ENCODE measurements around the gene IGSF9B. TPM values are rescaled to one million over a fixed set of nuclear protein-coding genes. Genes with fewer than 3 reads are reported as not detected.

IGSF9B gene
- total and polyA plus RNA-seq, 2 experiments from 2014 or later, result 0.30 to 0.65 TPM

DNA sequence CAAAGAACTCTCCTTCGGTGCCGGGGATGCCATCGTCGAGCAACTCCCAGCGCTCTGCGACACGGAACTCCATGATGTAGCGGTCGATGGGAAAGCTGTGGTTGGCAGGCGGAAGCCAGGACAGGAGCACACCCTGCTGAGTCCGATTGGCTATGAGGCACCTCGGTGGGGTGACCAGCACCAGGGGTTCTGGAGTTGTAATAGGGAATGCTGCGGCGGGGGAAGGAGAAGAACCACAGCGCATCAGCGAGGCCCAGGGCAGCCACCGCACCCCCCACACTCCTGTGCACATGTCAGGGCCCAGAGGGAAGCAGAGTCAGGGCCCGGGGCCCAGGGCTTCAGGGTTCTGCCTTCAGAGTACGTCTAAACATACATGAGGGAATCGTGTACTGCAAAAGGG is 31.0 kb downstream of the IGSF9B start:
- no peak for DNase-seq (ENCODE audit: low spot score)
- H2AFZ ChIP-seq, result no peak overlapping the region
- no peaks in the 10 kb centered on the region for H4K20me1 ChIP-seq (ENCODE audit: insufficient read depth, poor library complexity, severe bottlenecking)
- no peaks in the 10 kb centered on the region for H3K36me3 ChIP-seq (replicated peaks; ENCODE audit: insufficient read depth, low read depth)
- H3K4me1 ChIP-seq (ENCODE audit: insufficient read depth), result no peaks in the 10 kb centered on the region
- no peaks in the 10 kb centered on the region for H3K9me2 ChIP-seq (replicated peaks; ENCODE audit: insufficient read depth)
- WGBS (ENCODE audit: low lambda C conversion rate, missing lambda C conversion rate), result 95% methylated on average over 15 of the region's 20 CpGs
- TF ChIP-seq EZH2 (IDR thresholded peaks at IDR 0.05; ENCODE audit: borderline replicate concordance) (no peak), CTCF (IDR thresholded peaks at IDR 0.05; ENCODE audit: poor library complexity) (no peak), EZH2phosphoT487 (IDR thresholded peaks at IDR 0.05; ENCODE audit: low read depth, severe bottlenecking, unreplicated experiment) (no peak)
- no peak overlapping the region for H3K27ac ChIP-seq
- no peaks in the 10 kb centered on the region for H3K79me2 ChIP-seq
- H3K9me3 ChIP-seq (ENCODE audit: low read depth), result no peaks in the 10 kb centered on the region
- H3K4me3 ChIP-seq, result no peak overlapping the region
- H3K27me3 ChIP-seq, result no peaks in the 10 kb centered on the region
- no peak overlapping the region for H3K4me2 ChIP-seq

GRCh38 chr11:133924661-133925060 is 32.1 kb downstream of the IGSF9B start:
- no peaks in the 10 kb centered on the region for H3K9me3 ChIP-seq (ENCODE audit: low read depth)
- no peak overlapping the region for H3K4me3 ChIP-seq
- H2AFZ ChIP-seq, result no peak overlapping the region
- no peak overlapping the region for H3K4me2 ChIP-seq
- no peaks in the 10 kb centered on the region for H3K27me3 ChIP-seq
- no peak for DNase-seq (ENCODE audit: low spot score)
- no peaks in the 10 kb centered on the region for H3K4me1 ChIP-seq (ENCODE audit: insufficient read depth)
- TF ChIP-seq EZH2phosphoT487 (IDR thresholded peaks at IDR 0.05; ENCODE audit: low read depth, severe bottlenecking, unreplicated experiment), result no peak
- TF ChIP-seq CTCF (IDR thresholded peaks at IDR 0.05; ENCODE audit: poor library complexity), result no peak
- no peak for TF ChIP-seq EZH2 (IDR thresholded peaks at IDR 0.05; ENCODE audit: borderline replicate concordance)
- no peaks in the 10 kb centered on the region for H3K36me3 ChIP-seq (replicated peaks; ENCODE audit: insufficient read depth, low read depth)
- H3K27ac ChIP-seq, result no peak overlapping the region
- WGBS (ENCODE audit: low lambda C conversion rate, missing lambda C conversion rate), result 92% methylated on average over 11 of the region's 11 CpGs
- no peaks in the 10 kb centered on the region for H3K79me2 ChIP-seq
- no peaks in the 10 kb centered on the region for H4K20me1 ChIP-seq (ENCODE audit: insufficient read depth, poor library complexity, severe bottlenecking)
- no peaks in the 10 kb centered on the region for H3K9me2 ChIP-seq (replicated peaks; ENCODE audit: insufficient read depth)

- Histone ChIP-seq H3K4me1 (ENCODE audit: insufficient read depth) (no peaks in the 10 kb centered on the region), H3K4me3 (no peak overlapping the region), H4K20me1 (ENCODE audit: insufficient read depth, poor library complexity, severe bottlenecking) (no peaks in the 10 kb centered on the region), H3K9me2 (replicated peaks; ENCODE audit: insufficient read depth) (no peaks in the 10 kb centered on the region), H2AFZ (no peak overlapping the region), H3K27me3 (no peaks in the 10 kb centered on the region), H3K79me2 (no peaks in the 10 kb centered on the region), H3K27ac (no peak overlapping the region), H3K4me2 (no peak overlapping the region), H3K9me3 (ENCODE audit: low read depth) (no peaks in the 10 kb centered on the region), H3K36me3 (replicated peaks; ENCODE audit: insufficient read depth, low read depth) (no peaks in the 10 kb centered on the region)
- DNase-seq (ENCODE audit: low spot score), result no peak
- WGBS (ENCODE audit: low lambda C conversion rate, missing lambda C conversion rate), result 97% methylated on average over 23 of the region's 23 CpGs
- TF ChIP-seq CTCF (IDR thresholded peaks at IDR 0.05; ENCODE audit: poor library complexity), result no peak
- TF ChIP-seq EZH2 (IDR thresholded peaks at IDR 0.05; ENCODE audit: borderline replicate concordance), result no peak
- TF ChIP-seq EZH2phosphoT487 (IDR thresholded peaks at IDR 0.05; ENCODE audit: low read depth, severe bottlenecking, unreplicated experiment), result no peak
Measured at GRCh38 chr11:133922078-133922870, 34.5 kb downstream of the IGSF9B start.
